HEK293 (cell line): ENCODE data around the gene RIC8B.

ENCODE experiments used
- CTCF ChIA-PET: fragments of 350-600 bp; formaldehyde crosslinking; extraction: SDS; loops from one replicate; lab custom pipeline; 2021; ENCODE audit warnings: antibody characterized with exemption; lab: Yijun Ruan, JAX
- POLR2A ChIA-PET: fragments of 300-600 bp; formaldehyde crosslinking; extraction: SDS; loops from one replicate; lab custom pipeline; 2020; ENCODE audit warnings: antibody characterized with exemption, inconsistent platforms; lab: Yijun Ruan, JAX
- H3K27ac ChIP-seq: fragments of 200-500 bp; sonication (Bioruptor generic); 2 replicates; pipeline ENCODE4 v1.5.1; 2014; ENCODE audit warnings: low read depth, low read length, control low read depth, inconsistent platforms; ENCODE audit errors: extremely low read depth
- H3K36me3 ChIP-seq, 2 experiments: fragments of 200-500 bp in 1 of 2; sonication (Bioruptor generic) in 1 of 2; 1 replicate in 1 of 2; 2 replicates in 1 of 2; pipeline ENCODE4 v1.5.1; 2014 to 2017; ENCODE audit warnings: inconsistent platforms in 2 of 2, low read length in 2 of 2; ENCODE audit not compliant: control insufficient read depth in 2 of 2, insufficient read depth in 1 of 2
- H3K4me1 ChIP-seq: fragments of 200-500 bp; sonication (Bioruptor generic); 2 replicates; pipeline ENCODE4 v1.5.1; 2014; ENCODE audit warnings: mild to moderate bottlenecking, low read length, inconsistent platforms; ENCODE audit not compliant: control insufficient read depth, insufficient read depth
- H3K4me3 ChIP-seq: 2 replicates; pipeline ENCODE4 v1.5.1; 2011; ENCODE audit warnings: low read depth, mild to moderate bottlenecking, control low read depth, low read length, moderate library complexity
- H3K9me3 ChIP-seq: fragments of 200-500 bp; sonication (Bioruptor generic); 2 replicates; pipeline ENCODE4 v1.5.1; 2014; ENCODE audit warnings: low read depth, low read length, inconsistent platforms; ENCODE audit not compliant: control insufficient read depth, insufficient read depth
- FEZF1 ChIP-seq: fragments of 450-650 bp; formaldehyde crosslinking; IDR thresholded peaks from 2 replicates; pipeline ENCODE4 v1.5.1; 2016; ENCODE audit warnings: missing biosample characterization, missing genetic modification characterization
- GLIS1 ChIP-seq: fragments of 450-650 bp; formaldehyde crosslinking; IDR thresholded peaks from 2 replicates; pipeline ENCODE4 v1.5.1; 2016; ENCODE audit warnings: missing biosample characterization, missing genetic modification characterization
- GLIS2 ChIP-seq: fragments of 450-650 bp; formaldehyde crosslinking; IDR thresholded peaks from 2 replicates; pipeline ENCODE4 v1.5.1; 2016; ENCODE audit warnings: missing biosample characterization, missing genetic modification characterization
- HOXA7 ChIP-seq: sonication (generic); formaldehyde crosslinking; IDR thresholded peaks from 2 replicates; pipeline ENCODE4 v1.8.1; 2022; ENCODE audit warnings: missing genetic modification reagents, borderline replicate concordance
- REPIN1 ChIP-seq: fragments of 450-650 bp; formaldehyde crosslinking; IDR thresholded peaks from 2 replicates; pipeline ENCODE4 v1.5.1; 2017; ENCODE audit warnings: missing biosample characterization, missing genetic modification characterization, low read depth
- ZBTB17 ChIP-seq: fragments of 450-650 bp; formaldehyde crosslinking; IDR thresholded peaks from 2 replicates; pipeline ENCODE4 v1.5.1; 2016; ENCODE audit warnings: missing biosample characterization, missing genetic modification characterization
- ZBTB20 ChIP-seq: fragments of 450-650 bp; formaldehyde crosslinking; IDR thresholded peaks from 2 replicates; pipeline ENCODE4 v1.5.1; 2016; ENCODE audit warnings: missing biosample characterization, missing genetic modification characterization
- ZIC2 ChIP-seq: fragments of 450-650 bp; formaldehyde crosslinking; IDR thresholded peaks from 2 replicates; pipeline ENCODE4 v1.5.1; 2016; ENCODE audit warnings: missing biosample characterization, missing genetic modification characterization
- ZNF175 ChIP-seq: fragments of 450-650 bp; formaldehyde crosslinking; IDR thresholded peaks from 2 replicates; pipeline ENCODE4 v1.5.1; 2016; ENCODE audit warnings: missing biosample characterization, missing genetic modification characterization
- ZNF184 ChIP-seq: fragments of 450-650 bp; IDR thresholded peaks from 2 replicates; pipeline ENCODE4 v1.5.1; 2018; ENCODE audit warnings: missing biosample characterization, mild to moderate bottlenecking, missing genetic modification characterization
- ZNF239 ChIP-seq: fragments of 450-650 bp; formaldehyde crosslinking; IDR thresholded peaks from 2 replicates; pipeline ENCODE4 v1.5.1; 2016; ENCODE audit warnings: missing biosample characterization, missing genetic modification characterization
- ZNF366 ChIP-seq: fragments of 450-650 bp; formaldehyde crosslinking; conservative IDR thresholded peaks from 2 replicates; pipeline ENCODE4 v1.5.1; 2016; ENCODE audit warnings: missing biosample characterization, missing genetic modification characterization
- ZNF423 ChIP-seq: fragments of 450-650 bp; formaldehyde crosslinking; IDR thresholded peaks from 2 replicates; pipeline ENCODE4 v1.5.1; 2016; ENCODE audit warnings: missing biosample characterization, missing genetic modification characterization
- ZNF544 ChIP-seq: fragments of 450-650 bp; formaldehyde crosslinking; IDR thresholded peaks from 2 replicates; pipeline ENCODE4 v1.5.0; 2017; ENCODE audit warnings: missing biosample characterization, missing genetic modification characterization
- ZNF600 ChIP-seq: fragments of 450-650 bp; formaldehyde crosslinking; IDR thresholded peaks from 2 replicates; pipeline ENCODE4 v1.5.1; 2016; ENCODE audit warnings: missing biosample characterization, missing genetic modification characterization
- ZNF623 ChIP-seq: fragments of 450-650 bp; formaldehyde crosslinking; IDR thresholded peaks from 2 replicates; pipeline ENCODE4 v1.5.1; 2016; ENCODE audit warnings: missing biosample characterization, missing genetic modification characterization
- ZNF624 ChIP-seq: fragments of 450-650 bp; formaldehyde crosslinking; IDR thresholded peaks from 2 replicates; pipeline ENCODE4 v1.5.1; 2017; ENCODE audit warnings: missing biosample characterization, missing genetic modification characterization
- TF ChIP-seq, protein P1 (sequence below): fragments of 450-650 bp; formaldehyde crosslinking; IDR thresholded peaks from 2 replicates; pipeline ENCODE4 v1.5.1; 2017; ENCODE audit warnings: missing biosample characterization, mild to moderate bottlenecking, missing genetic modification characterization, moderate library complexity
- TF ChIP-seq, protein P2 (sequence below): fragments of 450-650 bp; formaldehyde crosslinking; IDR thresholded peaks from 2 replicates; pipeline ENCODE4 v1.5.1; 2016; ENCODE audit warnings: missing biosample characterization, missing genetic modification characterization, borderline replicate concordance

The RIC8B gene

DNA sequence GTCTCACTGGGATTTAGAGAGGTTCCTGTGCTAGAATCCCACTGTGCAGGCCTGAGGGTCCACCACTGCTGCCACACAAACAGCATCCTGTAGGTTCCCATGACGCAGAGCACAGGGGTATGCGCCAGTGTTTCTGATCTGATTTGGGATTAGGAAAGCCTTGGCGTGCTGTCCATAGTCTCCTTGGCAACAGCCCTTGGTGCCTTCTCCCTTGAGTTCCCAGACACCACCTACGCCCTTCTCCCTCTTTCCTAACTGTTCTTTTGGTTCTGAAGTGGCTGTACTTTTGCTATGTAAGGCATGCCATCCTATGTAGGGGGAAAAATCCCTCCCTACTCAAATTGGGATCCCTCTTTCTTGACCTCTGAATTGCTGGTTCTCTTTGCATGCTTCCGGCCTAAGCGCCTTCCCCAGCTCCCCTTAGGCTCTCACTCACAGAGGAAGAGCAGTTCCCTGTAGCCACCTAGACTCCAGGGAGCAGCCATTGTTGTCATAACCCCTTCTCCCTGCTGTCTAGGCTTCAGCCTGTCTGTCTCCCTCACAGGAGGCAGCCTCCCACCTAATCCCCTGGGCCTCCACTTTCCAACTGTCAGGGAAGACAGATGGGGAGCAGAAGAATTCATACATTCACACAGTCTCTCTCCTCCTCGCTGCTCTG lies 14.8 kb upstream of the RIC8B start:
- POLR2A ChIA-PET = interaction anchor here (0.8 kb wide), 1 partner anchor 16 kb away, joined by 3 read pairs; no protein-coding TSS in a partner anchor
- H3K27ac ChIP-seq = no peak overlapping the region
- H3K9me3 ChIP-seq = no peaks in the 10 kb centered on the region
- TF ChIP-seq GLIS2 (tag by site-specific recombination) = no peak
- TF ChIP-seq GLIS1 (tag by site-specific recombination) = peak; percentile 38; the same call in 1 of the 2 replicates
- peak; percentile 51 for TF ChIP-seq ZIC2 (tag by site-specific recombination)
- TF ChIP-seq, all 188 proteins: peak for 2
- no peaks in the 10 kb centered on the region for H3K36me3 ChIP-seq
- CTCF ChIA-PET = interaction anchor here (0.5 kb wide), 1 partner anchor 370 kb away, joined by 4 read pairs; no protein-coding TSS in a partner anchor
- H3K4me1 ChIP-seq = no peaks in the 10 kb centered on the region; the same call in 1 of the 2 replicates
- H3K4me3 ChIP-seq = no peak overlapping the region

DNA sequence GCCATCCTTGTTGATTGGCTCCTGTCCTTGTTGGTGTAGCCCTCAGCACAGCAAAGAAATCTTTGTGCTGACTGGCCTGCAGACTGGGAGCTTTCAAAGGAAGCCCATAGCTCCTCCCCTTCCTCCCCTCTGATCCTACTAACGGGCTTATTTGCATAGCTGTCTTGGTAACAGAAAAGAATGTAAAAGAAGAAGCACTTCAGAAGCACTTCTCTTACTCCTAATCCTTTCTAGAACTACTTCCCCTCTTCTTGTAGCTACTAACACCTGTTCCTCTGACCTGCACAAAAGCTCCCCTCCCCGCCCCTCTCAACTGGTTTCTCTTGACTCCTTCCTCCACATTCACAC lies 14.3 kb upstream of the RIC8B start:
- ChIA-PET POLR2A (no interaction called here), CTCF (interaction anchor here (0.5 kb wide), 1 partner anchor 371 kb away, joined by 4 read pairs; no protein-coding TSS in a partner anchor)
- no peaks in the 10 kb centered on the region; the same call in 1 of the 2 replicates for H3K4me1 ChIP-seq
- TF ChIP-seq ZNF600 (tag by site-specific recombination) (no peak), HOXA7 (no peak), REPIN1 (tag by site-specific recombination) (no peak)
- TF ChIP-seq, protein P1, sequence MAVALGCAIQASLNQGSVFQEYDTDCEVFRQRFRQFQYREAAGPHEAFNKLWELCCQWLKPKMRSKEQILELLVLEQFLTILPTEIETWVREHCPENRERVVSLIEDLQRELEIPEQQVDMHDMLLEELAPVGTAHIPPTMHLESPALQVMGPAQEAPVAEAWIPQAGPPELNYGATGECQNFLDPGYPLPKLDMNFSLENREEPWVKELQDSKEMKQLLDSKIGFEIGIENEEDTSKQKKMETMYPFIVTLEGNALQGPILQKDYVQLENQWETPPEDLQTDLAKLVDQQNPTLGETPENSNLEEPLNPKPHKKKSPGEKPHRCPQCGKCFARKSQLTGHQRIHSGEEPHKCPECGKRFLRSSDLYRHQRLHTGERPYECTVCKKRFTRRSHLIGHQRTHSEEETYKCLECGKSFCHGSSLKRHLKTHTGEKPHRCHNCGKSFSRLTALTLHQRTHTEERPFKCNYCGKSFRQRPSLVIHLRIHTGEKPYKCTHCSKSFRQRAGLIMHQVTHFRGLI (tag by site-specific recombination) = no peak
- no peaks in the 10 kb centered on the region for H3K9me3 ChIP-seq
- no peaks in the 10 kb centered on the region for H3K36me3 ChIP-seq
- H3K27ac ChIP-seq = no peak overlapping the region
- no peak overlapping the region for H3K4me3 ChIP-seq

DNA sequence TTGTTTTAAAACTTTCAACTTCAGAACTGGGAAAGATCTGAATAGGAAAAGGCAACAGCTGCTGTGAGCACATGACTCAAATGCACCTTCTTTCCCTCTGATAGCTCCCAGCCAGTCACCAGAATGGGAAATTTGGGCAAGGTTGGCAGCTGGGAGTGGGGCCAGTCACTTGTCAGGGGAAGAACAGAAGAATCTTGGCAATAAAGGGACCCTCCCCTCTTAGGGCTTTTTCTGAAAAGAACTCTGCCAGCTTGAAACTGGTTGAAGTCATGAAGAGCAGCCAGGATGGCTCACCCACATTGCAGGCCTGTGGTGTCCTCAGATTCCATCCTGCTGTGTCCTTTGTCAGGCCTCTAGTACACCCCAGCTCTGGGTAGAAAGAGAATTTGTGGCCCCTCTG lies 10.3 kb upstream of the RIC8B start:
- peaks cover 17% of the 10 kb centered on the region for H3K4me1 ChIP-seq
- TF ChIP-seq ZNF624 (tag by site-specific recombination) (no peak), ZBTB17 (tag by site-specific recombination) (no peak), ZNF175 (tag by site-specific recombination) (no peak), ZNF366 (tag by site-specific recombination) (no peak), ZBTB20 (tag by site-specific recombination) (no peak)
- TF ChIP-seq, all 188 proteins: peak for 0
- POLR2A ChIA-PET = no interaction called here
- H3K36me3 ChIP-seq = no peaks in the 10 kb centered on the region
- CTCF ChIA-PET = interaction anchor here (1.2 kb wide), 1 partner anchor 14 kb away, joined by 4 read pairs; no protein-coding TSS in a partner anchor
- H3K27ac ChIP-seq = no peak overlapping the region
- no peak overlapping the region for H3K4me3 ChIP-seq
- no peaks in the 10 kb centered on the region for H3K9me3 ChIP-seq

DNA sequence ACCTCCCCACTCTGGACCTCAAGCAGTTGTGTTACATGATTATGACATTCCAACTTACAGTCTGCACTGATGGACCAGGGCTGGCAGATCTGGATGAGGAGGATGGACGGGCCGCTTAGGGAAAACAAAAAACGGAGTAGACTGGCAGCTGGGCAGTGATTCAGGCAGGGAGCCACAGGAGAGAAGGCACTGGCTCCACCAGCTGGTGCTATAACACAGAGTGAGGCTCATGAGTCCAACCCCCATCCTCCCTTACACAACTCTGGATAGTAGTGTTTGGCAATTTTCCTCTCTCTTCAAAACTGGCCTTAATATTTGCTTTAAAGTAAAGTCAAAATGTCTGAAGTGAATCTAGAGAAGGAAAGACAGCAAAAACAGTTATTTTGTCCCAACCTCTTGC lies 9.7 kb upstream of the RIC8B start:
- Histone ChIP-seq H3K9me3 (no peaks in the 10 kb centered on the region), H3K4me1 (peaks cover 17% of the 10 kb centered on the region), H3K27ac (no peak overlapping the region), H3K4me3 (no peak overlapping the region), H3K36me3 (no peaks in the 10 kb centered on the region)
- CTCF ChIA-PET = no interaction called here
- POLR2A ChIA-PET = interaction anchor here (0.6 kb wide), 1 partner anchor 22 kb away, joined by 4 read pairs; no protein-coding TSS in a partner anchor
- no peak for TF ChIP-seq FEZF1 (tag by site-specific recombination)
- TF ChIP-seq ZNF184 (tag by site-specific recombination) = no peak
- TF ChIP-seq ZNF623 (tag by site-specific recombination) = no peak
- TF ChIP-seq, protein P2, sequence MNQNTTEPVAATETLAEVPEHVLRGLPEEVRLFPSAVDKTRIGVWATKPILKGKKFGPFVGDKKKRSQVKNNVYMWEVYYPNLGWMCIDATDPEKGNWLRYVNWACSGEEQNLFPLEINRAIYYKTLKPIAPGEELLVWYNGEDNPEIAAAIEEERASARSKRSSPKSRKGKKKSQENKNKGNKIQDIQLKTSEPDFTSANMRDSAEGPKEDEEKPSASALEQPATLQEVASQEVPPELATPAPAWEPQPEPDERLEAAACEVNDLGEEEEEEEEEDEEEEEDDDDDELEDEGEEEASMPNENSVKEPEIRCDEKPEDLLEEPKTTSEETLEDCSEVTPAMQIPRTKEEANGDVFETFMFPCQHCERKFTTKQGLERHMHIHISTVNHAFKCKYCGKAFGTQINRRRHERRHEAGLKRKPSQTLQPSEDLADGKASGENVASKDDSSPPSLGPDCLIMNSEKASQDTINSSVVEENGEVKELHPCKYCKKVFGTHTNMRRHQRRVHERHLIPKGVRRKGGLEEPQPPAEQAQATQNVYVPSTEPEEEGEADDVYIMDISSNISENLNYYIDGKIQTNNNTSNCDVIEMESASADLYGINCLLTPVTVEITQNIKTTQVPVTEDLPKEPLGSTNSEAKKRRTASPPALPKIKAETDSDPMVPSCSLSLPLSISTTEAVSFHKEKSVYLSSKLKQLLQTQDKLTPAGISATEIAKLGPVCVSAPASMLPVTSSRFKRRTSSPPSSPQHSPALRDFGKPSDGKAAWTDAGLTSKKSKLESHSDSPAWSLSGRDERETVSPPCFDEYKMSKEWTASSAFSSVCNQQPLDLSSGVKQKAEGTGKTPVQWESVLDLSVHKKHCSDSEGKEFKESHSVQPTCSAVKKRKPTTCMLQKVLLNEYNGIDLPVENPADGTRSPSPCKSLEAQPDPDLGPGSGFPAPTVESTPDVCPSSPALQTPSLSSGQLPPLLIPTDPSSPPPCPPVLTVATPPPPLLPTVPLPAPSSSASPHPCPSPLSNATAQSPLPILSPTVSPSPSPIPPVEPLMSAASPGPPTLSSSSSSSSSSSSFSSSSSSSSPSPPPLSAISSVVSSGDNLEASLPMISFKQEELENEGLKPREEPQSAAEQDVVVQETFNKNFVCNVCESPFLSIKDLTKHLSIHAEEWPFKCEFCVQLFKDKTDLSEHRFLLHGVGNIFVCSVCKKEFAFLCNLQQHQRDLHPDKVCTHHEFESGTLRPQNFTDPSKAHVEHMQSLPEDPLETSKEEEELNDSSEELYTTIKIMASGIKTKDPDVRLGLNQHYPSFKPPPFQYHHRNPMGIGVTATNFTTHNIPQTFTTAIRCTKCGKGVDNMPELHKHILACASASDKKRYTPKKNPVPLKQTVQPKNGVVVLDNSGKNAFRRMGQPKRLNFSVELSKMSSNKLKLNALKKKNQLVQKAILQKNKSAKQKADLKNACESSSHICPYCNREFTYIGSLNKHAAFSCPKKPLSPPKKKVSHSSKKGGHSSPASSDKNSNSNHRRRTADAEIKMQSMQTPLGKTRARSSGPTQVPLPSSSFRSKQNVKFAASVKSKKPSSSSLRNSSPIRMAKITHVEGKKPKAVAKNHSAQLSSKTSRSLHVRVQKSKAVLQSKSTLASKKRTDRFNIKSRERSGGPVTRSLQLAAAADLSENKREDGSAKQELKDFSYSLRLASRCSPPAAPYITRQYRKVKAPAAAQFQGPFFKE = no peak
- TF ChIP-seq REPIN1 (tag by site-specific recombination) = no peak
- TF ChIP-seq ZNF239 (tag by site-specific recombination) = no peak
- TF ChIP-seq ZNF423 (tag by site-specific recombination) = no peak
- TF ChIP-seq ZNF544 (tag by site-specific recombination) = no peak
- TF ChIP-seq, protein P1 (tag by site-specific recombination) = no peak
